GM19438 (cell line): ENCODE results near the gene IL15.
"Not testable (repeated sequence)": the region's sequence is repeated elsewhere in the genome, so short reads cannot be mapped to it uniquely, and the experiment has no call there.

Experiments used
- ATAC-seq: cut with Tn5 transposase; IDR thresholded peaks from one replicate; pipeline ENCODE4 v1.9.1; 2021; ENCODE audit warnings: low read depth; ENCODE audit not compliant: unreplicated experiment

Gene IL15, protein sequence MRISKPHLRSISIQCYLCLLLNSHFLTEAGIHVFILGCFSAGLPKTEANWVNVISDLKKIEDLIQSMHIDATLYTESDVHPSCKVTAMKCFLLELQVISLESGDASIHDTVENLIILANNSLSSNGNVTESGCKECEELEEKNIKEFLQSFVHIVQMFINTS

GRCh38 chr4:141636082-141636770 is at the start of gene IL15:
IL15 (plus strand) TSS chr4:141636583; CDS start chr4:141719465, 82,882 bp downstream.
- ATAC-seq = peak; percentile 72

DNA sequence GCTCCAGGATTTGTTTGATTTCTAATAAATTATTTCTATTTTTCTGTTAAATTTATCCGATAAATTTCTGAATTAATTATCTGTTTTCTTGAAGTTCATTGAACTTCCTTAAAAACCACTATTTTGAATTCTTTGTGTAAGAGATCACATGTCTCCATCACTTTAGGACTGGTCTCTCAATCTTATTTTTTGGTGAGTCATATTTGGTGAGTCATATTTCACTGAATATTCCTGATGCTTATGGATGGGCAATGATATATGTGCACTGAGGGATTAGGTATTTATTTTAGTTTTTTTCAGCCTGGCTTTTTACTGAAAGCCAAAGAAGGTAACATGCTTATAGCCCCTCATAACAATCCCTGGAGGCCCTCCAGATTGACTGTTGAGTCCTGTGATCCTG is 48.5 kb upstream of the IL15 start:
- ATAC-seq = no peak

GRCh38 chr4:141595531-141595930 is 40.9 kb upstream of the IL15 start:
- no peak for ATAC-seq

DNA sequence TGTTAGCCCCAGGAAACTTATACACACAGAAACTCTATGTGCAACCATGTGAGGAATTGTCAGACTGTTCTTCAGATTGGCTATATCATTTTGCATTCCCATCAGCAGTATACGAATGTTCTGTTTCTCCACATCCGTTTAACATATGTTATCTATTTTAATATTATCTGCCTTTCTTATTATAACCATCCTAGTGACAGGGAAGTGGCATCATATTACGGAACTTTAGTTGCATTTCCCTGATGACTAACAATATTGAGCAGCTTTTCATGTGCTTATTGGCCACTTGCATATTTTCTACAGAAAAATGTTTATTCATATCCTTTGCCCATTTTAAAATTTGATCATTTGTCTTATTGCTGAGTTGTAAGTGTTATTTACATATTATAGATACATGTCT is 36.5 kb upstream of the IL15 start:
- ATAC-seq = no peak

DNA sequence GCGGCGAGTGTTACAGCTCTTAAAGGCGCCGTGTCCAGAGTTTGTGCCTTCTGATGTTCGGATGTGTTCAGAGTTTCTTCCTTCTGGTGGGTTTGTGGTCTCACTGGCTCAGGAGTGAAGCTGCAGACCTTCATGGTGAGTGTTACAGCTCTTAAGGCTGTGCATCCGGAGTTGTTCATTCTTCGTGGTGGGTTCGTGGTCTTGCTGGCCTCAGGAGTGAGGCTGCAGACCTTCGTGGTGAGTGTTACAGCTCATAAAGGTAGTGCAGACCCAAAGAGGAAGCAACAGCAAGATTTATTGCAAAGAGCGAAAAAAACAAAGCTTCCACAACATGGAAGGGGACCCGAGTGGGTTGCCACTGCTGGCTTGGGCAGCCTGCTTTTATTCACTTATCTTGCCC is 31.7 kb upstream of the IL15 start:
- ATAC-seq = not testable (repeated sequence)

- ATAC-seq = no peak
Measured at GRCh38 chr4:141605425-141605856, 30.9 kb upstream of the IL15 start.

DNA sequence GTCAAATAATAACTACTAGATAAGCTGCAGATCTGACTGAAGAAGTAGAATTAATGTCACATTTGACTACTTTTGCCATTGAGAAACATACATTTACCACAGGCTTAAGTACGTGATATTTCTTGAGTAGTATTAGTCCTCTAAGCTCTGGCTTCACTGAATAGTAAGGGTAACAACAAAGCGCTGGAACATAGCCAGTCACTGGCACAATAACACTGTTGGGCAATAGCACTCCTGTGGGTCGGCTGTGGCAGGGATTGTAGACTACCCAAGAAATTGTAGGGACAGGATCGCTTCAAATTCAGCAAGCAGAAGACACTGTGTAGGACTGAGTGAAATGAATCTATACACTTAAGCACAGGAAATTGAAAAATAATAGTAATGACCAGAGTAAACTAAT is 27.1 kb upstream of the IL15 start:
- no peak for ATAC-seq

DNA sequence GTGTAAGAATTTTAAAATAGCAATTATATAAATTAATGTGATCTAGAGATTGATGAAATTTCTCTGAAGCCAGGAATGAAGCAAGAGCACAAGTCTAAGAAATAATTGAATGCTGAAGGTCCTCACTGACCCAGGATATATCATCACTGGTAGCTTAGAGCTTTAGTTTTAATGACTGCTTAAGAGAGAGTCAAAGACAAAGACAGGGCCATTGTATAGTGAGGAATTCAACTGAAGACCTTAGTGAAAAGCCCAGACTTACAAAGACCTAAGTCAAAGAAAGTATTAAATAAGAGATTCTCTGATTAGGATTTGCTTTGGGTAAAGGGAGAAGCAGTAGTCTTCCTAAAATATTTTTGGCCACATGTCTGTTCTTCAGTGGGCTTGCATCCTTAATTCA is 26.0 kb upstream of the IL15 start:
- no peak for ATAC-seq

GRCh38 chr4:141614878-141615586 is 21.4 kb upstream of the IL15 start:
- ATAC-seq = peak; percentile 77

GRCh38 chr4:141615587-141615918 is 20.8 kb upstream of the IL15 start:
- not testable (repeated sequence) for ATAC-seq

DNA sequence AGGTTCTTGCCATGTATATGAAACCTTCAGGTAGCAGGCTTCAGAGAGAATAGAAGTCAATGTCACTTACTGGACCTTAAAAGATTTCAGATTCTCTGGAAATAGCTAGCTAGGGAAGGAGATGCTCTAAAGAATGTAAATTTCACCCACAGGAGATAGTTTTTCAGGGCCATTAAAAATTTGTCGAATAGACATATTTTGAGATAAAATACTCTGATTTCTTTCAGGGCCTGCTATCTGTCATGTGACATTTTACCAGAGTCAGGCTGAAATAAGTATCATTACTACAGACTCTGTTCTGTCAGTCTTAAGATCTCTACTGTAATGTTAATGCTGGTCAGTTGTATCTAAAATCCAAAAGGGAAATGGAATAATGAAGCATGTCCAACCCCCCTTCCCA is 15.7 kb upstream of the IL15 start:
- ATAC-seq = no peak

GRCh38 chr4:141625023-141625422 is 11.4 kb upstream of the IL15 start:
- ATAC-seq = no peak

- no peak for ATAC-seq
Measured at GRCh38 chr4:141630854-141631253, 5.5 kb upstream of the IL15 start.

DNA sequence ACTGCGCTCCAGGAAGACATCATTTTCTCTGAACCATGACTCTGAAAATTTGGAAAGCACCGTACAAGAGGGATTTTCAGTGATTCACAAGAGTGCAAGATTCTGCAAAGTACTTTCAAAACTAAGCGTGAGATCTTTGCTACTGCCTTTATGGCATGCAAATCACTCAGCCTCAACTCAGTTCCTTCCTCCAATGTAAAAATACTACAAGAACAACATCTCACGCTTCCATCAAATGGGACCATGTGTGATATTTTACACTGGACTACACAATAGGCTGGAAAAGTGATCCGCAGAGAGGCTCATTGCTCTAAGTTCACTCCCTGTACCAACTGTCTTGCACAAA is 674 bp upstream of the IL15 start:
- peak; percentile 18 for ATAC-seq

DNA sequence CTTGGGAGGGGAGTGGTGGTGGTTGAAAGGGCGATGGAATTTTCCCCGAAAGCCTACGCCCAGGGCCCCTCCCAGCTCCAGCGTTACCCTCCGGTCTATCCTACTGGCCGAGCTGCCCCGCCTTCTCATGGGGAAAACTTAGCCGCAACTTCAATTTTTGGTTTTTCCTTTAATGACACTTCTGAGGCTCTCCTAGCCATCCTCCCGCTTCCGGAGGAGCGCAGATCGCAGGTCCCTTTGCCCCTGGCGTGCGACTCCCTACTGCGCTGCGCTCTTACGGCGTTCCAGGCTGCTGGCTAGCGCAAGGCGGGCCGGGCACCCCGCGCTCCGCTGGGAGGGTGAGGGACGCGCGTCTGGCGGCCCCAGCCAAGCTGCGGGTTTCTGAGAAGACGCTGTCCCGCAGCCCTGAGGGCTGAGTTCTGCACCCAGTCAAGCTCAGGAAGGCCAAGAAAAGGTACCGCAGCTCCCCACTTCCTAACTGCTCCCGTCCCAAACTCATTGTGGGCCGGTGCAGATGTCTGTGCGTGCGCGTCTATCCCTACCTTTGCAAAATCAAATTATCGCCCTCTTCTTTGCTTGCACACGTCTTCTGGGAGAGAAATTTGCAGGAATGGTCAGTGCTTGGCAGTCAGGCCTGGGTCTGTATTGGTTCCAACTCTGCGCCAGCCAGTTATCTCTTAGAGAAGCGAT is 533 bp downstream of the IL15 start:
- ATAC-seq = peak; percentile 63

- ATAC-seq = no peak
Measured at GRCh38 chr4:141637565-141637964, 1.2 kb downstream of the IL15 start.

- no peak for ATAC-seq
Measured at GRCh38 chr4:141638230-141638629, 1.8 kb downstream of the IL15 start.

DNA sequence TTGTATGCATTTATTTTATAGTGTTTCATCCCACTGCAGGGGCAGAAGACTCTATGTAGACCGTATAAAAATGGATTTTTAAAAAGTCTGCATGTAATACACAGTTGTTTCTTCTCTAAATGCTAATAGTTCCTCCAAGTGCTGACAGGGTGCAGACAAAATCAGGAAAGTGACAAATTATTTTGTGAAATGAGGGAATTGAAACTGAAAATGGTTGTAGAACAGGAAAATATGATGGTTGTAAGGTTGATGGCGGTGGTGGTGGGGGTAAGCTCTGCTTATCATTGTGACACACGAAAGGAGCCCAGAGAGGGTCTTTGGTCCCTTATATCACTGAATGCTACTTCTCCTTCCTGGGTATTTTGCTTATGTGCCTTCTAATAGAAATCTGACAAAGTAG is 4.3 kb downstream of the IL15 start:
- no peak for ATAC-seq

DNA sequence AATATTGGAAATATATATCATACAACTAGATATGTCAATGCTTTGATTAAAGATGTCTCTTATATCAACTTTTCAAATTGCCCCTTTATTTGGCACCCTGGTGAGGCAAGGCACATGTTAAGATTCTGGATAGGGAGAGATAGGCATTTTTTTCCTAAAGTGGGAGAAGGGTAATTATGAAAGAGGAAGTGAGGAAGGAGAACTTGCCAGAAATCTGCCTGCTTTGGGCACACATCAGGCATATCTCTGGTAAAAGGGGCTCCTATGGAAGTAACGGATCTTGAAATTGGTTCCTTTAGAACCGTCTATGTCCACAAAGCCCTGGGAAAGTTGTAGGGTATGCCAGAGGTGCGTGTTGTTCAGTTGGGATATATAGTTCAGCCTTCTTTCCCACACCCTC is 5.7 kb downstream of the IL15 start:
- no peak for ATAC-seq

GRCh38 chr4:141642711-141643110 is 6.3 kb downstream of the IL15 start:
- no peak for ATAC-seq

GRCh38 chr4:141643557-141643956 is 7.2 kb downstream of the IL15 start:
- ATAC-seq = no peak
